Dermis lymphatic vessel endothelial cell (primary cell): ENCODE results near the gene UPK3B. TPM values are rescaled to one million over a fixed set of nuclear protein-coding genes. Genes with fewer than 3 reads are reported as not detected.

Source experiments
- total RNA-seq: library from RNA; depleted of rRNA; stranded (reverse); fragments of >200 nt; gene quantifications from 2 replicates; pipeline ENCODE4 v1.2.1, GENCODE V29; 2014

UPK3B gene
- 0.11 and 0.17 TPM in 2 replicates for total RNA-seq

DNA sequence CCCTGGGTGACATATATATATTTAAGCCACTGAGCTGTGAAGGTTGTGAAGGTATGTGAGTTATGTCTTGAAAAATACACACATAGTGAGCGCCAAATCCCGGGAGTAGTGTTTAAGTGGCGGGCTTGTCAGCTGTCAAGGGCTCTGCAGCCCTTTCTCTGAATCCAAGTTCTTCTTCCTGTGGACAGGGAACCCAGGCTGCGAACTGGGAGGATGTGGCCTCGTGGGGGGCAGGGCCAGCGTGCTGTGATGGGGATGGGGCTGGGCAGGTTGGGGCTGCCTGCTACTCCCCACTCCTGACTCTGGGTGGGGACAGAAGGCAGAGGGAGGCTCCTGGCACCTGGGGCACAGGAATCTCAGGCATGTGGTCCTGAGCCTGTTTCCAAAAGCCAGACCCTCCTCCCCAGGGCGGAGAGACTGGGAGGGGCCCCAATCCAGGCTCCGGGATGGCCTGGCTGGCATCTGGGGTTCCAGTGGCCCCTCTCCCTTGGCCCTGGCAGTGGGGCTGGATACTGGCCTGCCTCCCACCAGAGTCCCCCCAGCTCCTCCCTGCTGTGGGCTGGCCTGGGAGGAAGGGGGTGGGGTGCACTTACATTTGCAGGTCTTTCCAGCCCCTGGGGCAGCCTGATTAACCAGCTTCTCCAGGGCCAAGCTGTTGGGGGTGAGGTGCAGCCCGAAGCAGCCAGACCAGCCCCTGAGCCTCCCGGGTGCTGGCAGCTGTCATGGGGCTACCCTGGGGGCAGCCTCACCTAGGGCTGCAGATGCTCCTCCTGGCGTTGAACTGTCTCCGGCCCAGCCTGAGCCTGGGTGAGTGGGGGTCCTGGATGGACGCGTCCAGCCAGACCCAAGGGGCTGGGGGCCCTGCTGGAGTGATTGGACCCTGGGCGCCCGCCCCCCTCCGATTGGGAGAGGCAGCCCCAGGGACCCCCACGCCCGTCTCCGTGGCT is at the start of gene UPK3B:
TSS of gene UPK3B (plus strand) at position 622 of the 947 bp plus-strand sequence. CDS start at position 723, 101 bp downstream.

DNA sequence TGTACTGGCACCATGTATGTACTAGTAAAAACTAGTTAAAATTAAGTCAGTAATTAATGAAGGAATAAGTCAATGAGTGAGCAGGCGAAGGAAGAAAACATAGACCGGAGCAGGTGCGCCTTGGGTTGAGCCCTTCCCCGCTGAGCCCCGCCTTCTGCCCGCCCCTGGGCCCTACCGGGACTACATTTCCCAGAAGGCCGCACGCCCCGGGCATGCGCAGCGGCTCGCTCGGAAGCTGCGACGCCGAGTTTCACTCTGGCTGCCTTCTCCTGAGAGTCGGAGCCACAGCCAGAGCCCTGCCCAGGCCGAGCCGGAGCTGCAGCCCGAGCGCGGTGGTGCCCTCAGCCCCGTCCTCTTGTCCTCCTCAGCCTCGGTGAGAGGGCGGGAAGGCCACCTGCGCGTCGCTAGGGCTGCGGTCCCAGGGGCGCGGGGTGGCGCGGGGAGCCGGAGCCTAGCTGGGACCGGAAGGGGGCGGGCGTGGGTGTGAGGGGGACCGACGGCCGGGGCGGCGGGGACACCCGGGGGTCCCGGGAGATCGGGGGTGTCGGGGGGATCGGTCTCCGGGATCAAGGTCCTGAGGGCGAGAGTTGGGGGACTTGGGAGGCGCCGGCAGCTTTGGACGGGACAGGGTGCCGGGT is 48.8 kb upstream of the UPK3B start, which contains the start of gene DTX2:
TSS of gene DTX2 (plus strand) at position 246 of the 638 bp plus-strand sequence. CDS start 18,801 bp downstream, outside the sequence.

DNA sequence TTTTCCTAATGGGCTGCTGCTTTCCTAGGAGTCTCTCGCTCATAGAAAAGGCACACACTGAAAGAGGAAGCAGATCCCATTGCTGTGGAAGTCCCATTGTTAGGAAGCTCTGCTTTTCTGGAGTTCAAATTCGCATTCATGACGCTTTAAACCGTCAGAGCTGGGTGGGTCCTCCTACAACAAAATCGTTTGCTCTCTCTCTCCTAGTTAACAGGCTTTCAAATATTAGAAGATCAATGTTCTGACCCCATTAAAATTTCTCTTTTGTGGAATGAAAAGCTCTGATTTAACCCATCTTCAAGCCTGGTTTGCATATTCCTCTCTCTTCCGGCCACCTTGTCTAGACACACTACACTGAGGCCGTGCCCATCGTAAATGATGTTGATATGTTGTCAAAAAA is 32.8 kb downstream of the UPK3B start, which contains the start of gene SPDYE16:
TSS of gene SPDYE16 (minus strand) at position 101 of the 400 bp plus-strand sequence. CDS start 1,838 bp downstream, outside the sequence.

Other genes with a start within 250 kb of the UPK3B start
- 49.3 and 107 TPM in 2 replicates for gene HSPB1, start 207.9 kb upstream of the UPK3B start, total RNA-seq
- gene YWHAG, start 151.6 kb upstream of the UPK3B start, total RNA-seq = 98.9 and 114 TPM in 2 replicates
- gene SSC4D, start 100.9 kb upstream of the UPK3B start, total RNA-seq = 0.09 and 0.54 TPM in 2 replicates
- gene ZP3, start 85.6 kb upstream of the UPK3B start, total RNA-seq = 1.1 and 2.8 TPM in 2 replicates
- 3.4 and 5.2 TPM in 2 replicates for gene DTX2, start 48.8 kb upstream of the UPK3B start, total RNA-seq
- gene SPDYE16, start 32.7 kb downstream of the UPK3B start, total RNA-seq = 0.11 TPM in 1 of 2 replicates, not detected in the other
- 2.1 and 2.9 TPM in 2 replicates for gene POMZP3, start 116.7 kb downstream of the UPK3B start, total RNA-seq